GM12878 (cell line): Measurements from ENCODE around the gene MOCS1. TPM values are rescaled to one million over a fixed set of nuclear protein-coding genes. Genes with fewer than 3 reads are reported as not detected.

ENCODE experiments used
- ATAC-seq: fragments of 200-7000 bp; cut with Tn5 transposase; 3 replicates; pipeline ENCODE4 v1.9.1; 2020; ENCODE audit warnings: mild to moderate bottlenecking, moderate library complexity
- BruUV-seq: library from RNA; stranded (reverse); fragments of 400-500 nt; replicated peaks from 2 replicates; lab custom pipeline; 2021; lab: Mats Ljungman, UMichigan
- CTCF ChIA-PET: fragments of 300-600 bp; sonication (Branson Sonifier 250); formaldehyde crosslinking; extraction: SDS; loops from one replicate; lab custom pipeline; 2021; ENCODE audit warnings: inconsistent platforms; lab: Yijun Ruan, JAX
- POLR2A ChIA-PET: fragments of 350-600 bp; formaldehyde crosslinking; extraction: SDS; loops from one replicate; lab custom pipeline; 2021; ENCODE audit warnings: inconsistent platforms; lab: Charles Lee
- RAD21 ChIA-PET: fragments of 300-600 bp; sonication (Branson Sonifier 250); formaldehyde crosslinking; loops from one replicate; lab custom pipeline; 2023; ENCODE audit warnings: antibody characterized with exemption; ENCODE audit not compliant: unreplicated experiment; lab: Charles Lee
- SMC1A ChIA-PET: fragments of 300-600 bp; sonication (Branson Sonifier 250); formaldehyde crosslinking; loops from one replicate; lab custom pipeline; 2023; ENCODE audit not compliant: unreplicated experiment, uncharacterized antibody; lab: Charles Lee
- DNase-seq: peaks from one replicate; pipeline ENCODE4 v3.0.0-alpha.2; 2011; ENCODE audit warnings: low read depth, low spot score
- FAIRE-seq: peaks from 3 replicates; lab custom pipeline; 2011; peaks lifted over from hg19 to GRCh38; lab: Jason Lieb, UNC
- H2AFZ ChIP-seq: 2 replicates; pipeline ENCODE4 v1.6.0; 2011; ENCODE audit warnings: low read depth, low read length, control low read depth; ENCODE audit not compliant: control insufficient read depth
- H3K27ac ChIP-seq: 2 replicates; pipeline ENCODE4 v1.5.1; 2011; ENCODE audit warnings: control low read depth; ENCODE audit not compliant: control insufficient read depth, insufficient read depth
- H3K27me3 ChIP-seq, 2 experiments: replicated peaks in 1 of 2; 2 replicates each; pipeline versions ENCODE4 v1.6.0 to v1.6.1; 2011; ENCODE audit warnings: low read length in 1 of 2; ENCODE audit not compliant: control insufficient read depth in 2 of 2, insufficient read depth in 2 of 2
- H3K36me3 ChIP-seq, 2 experiments: 2 replicates each; pipeline ENCODE4 v1.5.1; 2011; ENCODE audit warnings: low read length in 1 of 2; ENCODE audit not compliant: control insufficient read depth in 2 of 2, insufficient read depth in 2 of 2
- H3K4me1 ChIP-seq: 2 replicates; pipeline ENCODE4 v1.6.1; 2011; ENCODE audit warnings: mild to moderate bottlenecking, low read length, moderate library complexity, mixed read lengths; ENCODE audit not compliant: control insufficient read depth, insufficient read depth
- H3K4me2 ChIP-seq: 2 replicates; pipeline ENCODE4 v1.6.0; 2011; ENCODE audit warnings: control low read depth; ENCODE audit not compliant: control insufficient read depth, insufficient read depth
- H3K4me3 ChIP-seq: fragments of 200-600 bp; sonication (generic); 2 replicates; pipeline ENCODE4 v1.5.1; 2016
- H3K79me2 ChIP-seq: 2 replicates; pipeline ENCODE4 v1.6.0; 2011; ENCODE audit warnings: low read length; ENCODE audit not compliant: control insufficient read depth, insufficient read depth
- H3K9ac ChIP-seq: 2 replicates; pipeline ENCODE4 v1.8.0; 2011; ENCODE audit warnings: low read length, control low read depth, mixed read lengths; ENCODE audit not compliant: control insufficient read depth, insufficient read depth
- H3K9me3 ChIP-seq: replicated peaks from 3 replicates; pipeline ENCODE4 v1.5.1; 2011; ENCODE audit warnings: mild to moderate bottlenecking, low read length; ENCODE audit not compliant: control insufficient read depth, insufficient read depth
- H4K20me1 ChIP-seq: 2 replicates; pipeline ENCODE4 v1.6.0; 2011; ENCODE audit not compliant: control insufficient read depth, insufficient read depth
- BCLAF1 ChIP-seq: fragments of 450-650 bp; IDR thresholded peaks from 2 replicates; pipeline ENCODE4 v1.6.1; 2017; ENCODE audit warnings: antibody characterized with exemption, mild to moderate bottlenecking, moderate library complexity
- CBX5 ChIP-seq: sonication (generic); IDR thresholded peaks from 2 replicates; pipeline ENCODE4 v1.6.1; 2016; ENCODE audit warnings: low read depth, moderate library complexity, mild to moderate bottlenecking, inconsistent platforms
- CHD4 ChIP-seq: fragments of 200-600 bp; sonication (generic); IDR thresholded peaks from 2 replicates; pipeline ENCODE4 v1.6.1; 2016; ENCODE audit warnings: mild to moderate bottlenecking
- EZH2 ChIP-seq: IDR thresholded peaks from 2 replicates; pipeline ENCODE4 v1.6.1; 2012; ENCODE audit warnings: low read depth, mild to moderate bottlenecking, control low read depth, inconsistent platforms, low read length, borderline replicate concordance; ENCODE audit not compliant: control insufficient read depth
- HCFC1 ChIP-seq: fragments of 150-350 bp; IDR thresholded peaks from 2 replicates; pipeline ENCODE4 v1.6.1; 2014; ENCODE audit warnings: low read length
- HDAC2 ChIP-seq: fragments of 200-600 bp; sonication (generic); IDR thresholded peaks from 2 replicates; pipeline ENCODE4 v1.6.1; 2017
- IRF3 ChIP-seq: fragments of 450-650 bp; IDR thresholded peaks from 2 replicates; pipeline ENCODE4 v1.6.1; 2014; ENCODE audit warnings: mild to moderate bottlenecking
- JUND ChIP-seq: IDR thresholded peaks from 2 replicates; pipeline ENCODE4 v1.6.1; 2012; ENCODE audit warnings: low read depth, mild to moderate bottlenecking, low read length, improper control_type of control experiment, moderate library complexity
- RB1 ChIP-seq: fragments of 450-650 bp; formaldehyde crosslinking; IDR thresholded peaks from 2 replicates; pipeline ENCODE4 v1.6.1; 2017; ENCODE audit warnings: mild to moderate bottlenecking, borderline replicate concordance
- RCOR1 ChIP-seq: conservative IDR thresholded peaks from 2 replicates; pipeline ENCODE4 v1.6.1; 2012; ENCODE audit warnings: low read depth, low read length, improper control_type of control experiment
- STAT1 ChIP-seq: fragments of 450-650 bp; conservative IDR thresholded peaks from 2 replicates; pipeline ENCODE4 v1.6.1; 2014; ENCODE audit warnings: antibody characterized with exemption, mild to moderate bottlenecking
- TBL1XR1 ChIP-seq: IDR thresholded peaks from 2 replicates; pipeline ENCODE4 v1.6.1; 2012; ENCODE audit warnings: low read depth, low read length, improper control_type of control experiment
- ZBTB11 ChIP-seq: fragments of 450-650 bp; formaldehyde crosslinking; IDR thresholded peaks from 2 replicates; pipeline ENCODE4 v1.5.0; 2022; ENCODE audit warnings: mild to moderate bottlenecking, missing genetic modification characterization
- ZNF622 ChIP-seq: fragments of 450-650 bp; IDR thresholded peaks from 2 replicates; pipeline ENCODE4 v1.6.1; 2017; ENCODE audit warnings: mild to moderate bottlenecking, inconsistent platforms
- ZSCAN29 ChIP-seq: fragments of 450-650 bp; IDR thresholded peaks from 2 replicates; pipeline ENCODE4 v1.6.1; 2017; ENCODE audit warnings: mild to moderate bottlenecking, moderate library complexity
- WGBS: methylation state at CpG from one replicate; pipeline ENCODE4 v1.1.6; 2016; ENCODE audit warnings: low lambda C conversion rate; ENCODE audit not compliant: insufficient replicate concordance, insufficient coverage; ENCODE audit errors: missing lambda C conversion rate; 5-methylcytosine and 5-hydroxymethylcytosine counted together
- in situ Hi-C: fragments of 300-500 bp; cut with MboI; formaldehyde crosslinking; loops from 9 replicates; pipeline ENCODE4 v1.14.3; 2018; ENCODE audit warnings: mixed read lengths
- intact Hi-C: fragments of 100-400 bp; cut with micrococcal nuclease; formaldehyde crosslinking; loops from one replicate; pipeline ENCODE4 v1.14.2; 2022; ENCODE audit not compliant: unreplicated experiment
- polyA plus RNA-seq, 11 experiments: library from polyadenylated mRNA; depleted of rRNA in 4 of 11; unstranded in 6 of 11; stranded (reverse) in 5 of 11; fragments of >200 nt; fragmentation: Nextera tagmentation in 4 of 11; fragmentation: Illumina TruSeq in 1 of 11; extraction: Ambion mirVana in 4 of 11; extraction: Trizol in 1 of 11; gene quantifications; 1 replicate in 1 of 11; 2 replicates in 10 of 11; pipeline versions ENCODE4 v1.2.1 to v1.2.3, GENCODE V29; 2011 to 2016; ENCODE audit warnings: inconsistent platforms in 2 of 11, missing spikeins in 2 of 11, low read depth in 1 of 11
- total RNA-seq, 4 experiments: library from RNA; depleted of rRNA in 3 of 4; stranded (reverse); fragments of >200 nt in 3 of 4; fragmentation: Illumina TruSeq in 1 of 4; extraction: Trizol in 1 of 4; gene quantifications; 2 replicates each; pipeline versions ENCODE4 v1.2.1 to v1.2.3, GENCODE V29; 2013 to 2021

MOCS1 gene
- total and polyA plus RNA-seq, 10 of the 15 experiments (the other 5 are each of a cell fraction or from before 2014, with no cell fraction given): 0.02 to 5.4 (median 0.16) TPM; not detected in 2

- CTCF ChIA-PET: interaction anchor here (0.6 kb wide), 1 partner anchor 26 kb away, joined by 3 read pairs; no protein-coding TSS in a partner anchor
- no peak for TF ChIP-seq RCOR1
- TF ChIP-seq STAT1: no peak
- no peak for TF ChIP-seq CBX5
- no peak for TF ChIP-seq HCFC1
- no peak for TF ChIP-seq BCLAF1
- no peak for TF ChIP-seq ZBTB11 (CRISPR knock-in tag)
- no peak for TF ChIP-seq JUND
- no peak for TF ChIP-seq IRF3
- TF ChIP-seq ZSCAN29: no peak
- TF ChIP-seq EZH2: no peak
- no peak for TF ChIP-seq HDAC2
- no peak for TF ChIP-seq ZNF622
- TF ChIP-seq TBL1XR1: no peak
- TF ChIP-seq CHD4: no peak
- TF ChIP-seq RB1: no peak
- POLR2A ChIA-PET: no interaction called here
- Histone ChIP-seq H3K27ac (no peak overlapping the region), H3K4me1 (no peaks in the 10 kb centered on the region), H3K27me3 (peaks cover 0 to 3% of the 10 kb centered on the region in 2 experiments; a peak in 2 of 4 replicates), H3K4me2 (no peak overlapping the region), H3K36me3 (no peaks in the 10 kb centered on the region), H3K9me3 (no peaks in the 10 kb centered on the region), H2AFZ (no peak overlapping the region), H4K20me1 (no peaks in the 10 kb centered on the region), H3K79me2 (no peaks in the 10 kb centered on the region), H3K4me3 (no peak overlapping the region), H3K9ac (no peak overlapping the region)
- SMC1A ChIA-PET: no interaction called here
- RAD21 ChIA-PET: no interaction called here
- no TSS peak for BruUV-seq
- intact Hi-C loops (no loop called here), in situ Hi-C loops (no loop called here)
- 12% methylated on average over 4 of the region's 4 CpGs for WGBS
- DNase-seq (no peak), ATAC-seq (no peak), FAIRE-seq (no peak)
Measured at GRCh38 chr6:39941820-39942219, 7.6 kb upstream of the MOCS1 start.
